H1 (cell line): Measurements from ENCODE around the gene NAPG. TPM values are rescaled to one million over a fixed set of nuclear protein-coding genes. Genes with fewer than 3 reads are reported as not detected.

Experiments used
- polyA plus RNA-seq, 7 experiments: library from polyadenylated mRNA; depleted of rRNA in 3 of 7; stranded (reverse) in 5 of 7; unstranded in 2 of 7; fragments of >200 nt in 5 of 7; fragments of 200-250 nt in 2 of 7; gene quantifications; 1 replicate in 5 of 7; 2 replicates in 1 of 7; 4 replicates in 1 of 7; pipeline versions ENCODE4 v1.2.1 to v1.2.3, GENCODE V29; 2011 to 2013; ENCODE audit warnings: missing spikeins in 2 of 7, mixed read lengths in 2 of 7
- total RNA-seq: library from RNA; stranded (reverse); fragmentation: NEBNext Ultra II Directional; extraction: Animal tissue kit (Norgen Biotek cat#: 25700); gene quantifications from 2 replicates; pipeline ENCODE4 v1.2.1, GENCODE V29; 2021
- TF ChIP-seq, protein P1 (sequence below), 3 experiments: IDR thresholded peaks; 1 replicate in 2 of 3; 2 replicates in 1 of 3; pipeline versions ENCODE4 v1.5.1 to v1.6.1; 2011; ENCODE audit warnings: low read length in 3 of 3, mild to moderate bottlenecking in 3 of 3, inconsistent platforms in 2 of 3, low read depth in 1 of 3, moderate library complexity in 1 of 3; ENCODE audit not compliant: insufficient read depth in 1 of 3; ENCODE audit errors: control extremely low read depth in 1 of 3

Gene NAPG
- total and polyA plus RNA-seq, 2 of the 8 experiments (the other 6 are each of a cell fraction or from before 2014, with no cell fraction given), result 8.0 to 23.5 TPM

DNA sequence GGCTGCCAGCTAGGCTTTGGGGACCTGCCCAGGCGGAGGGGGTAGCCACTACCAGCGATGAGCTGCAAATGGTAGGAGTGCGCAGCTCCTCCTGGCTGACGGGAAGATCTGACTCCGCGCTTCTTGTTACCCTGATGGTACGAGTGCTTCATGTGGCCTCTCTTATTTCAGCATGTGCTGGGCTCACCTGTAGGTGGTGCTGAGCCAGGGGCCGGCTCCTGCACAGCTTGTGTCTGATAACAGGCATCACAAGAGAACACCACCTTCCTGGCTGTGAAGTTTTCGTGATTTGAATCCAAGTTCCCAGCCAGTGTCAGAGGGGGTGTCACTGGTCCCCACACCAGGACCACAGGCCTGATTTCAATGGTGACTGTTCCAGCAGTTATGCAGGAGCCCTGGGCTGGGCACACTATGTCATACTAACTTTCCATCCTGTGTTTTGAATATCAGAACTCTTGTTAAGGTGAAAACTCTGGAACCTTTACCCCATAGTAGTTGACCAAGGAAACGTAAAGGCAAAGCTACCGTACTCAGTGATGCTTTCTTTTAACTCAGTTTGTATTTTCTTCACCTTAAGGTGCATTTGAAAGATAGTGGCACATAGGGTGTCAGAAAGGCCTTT lies 43.4 kb upstream of the NAPG start (continued):
- TF ChIP-seq, protein P1, sequence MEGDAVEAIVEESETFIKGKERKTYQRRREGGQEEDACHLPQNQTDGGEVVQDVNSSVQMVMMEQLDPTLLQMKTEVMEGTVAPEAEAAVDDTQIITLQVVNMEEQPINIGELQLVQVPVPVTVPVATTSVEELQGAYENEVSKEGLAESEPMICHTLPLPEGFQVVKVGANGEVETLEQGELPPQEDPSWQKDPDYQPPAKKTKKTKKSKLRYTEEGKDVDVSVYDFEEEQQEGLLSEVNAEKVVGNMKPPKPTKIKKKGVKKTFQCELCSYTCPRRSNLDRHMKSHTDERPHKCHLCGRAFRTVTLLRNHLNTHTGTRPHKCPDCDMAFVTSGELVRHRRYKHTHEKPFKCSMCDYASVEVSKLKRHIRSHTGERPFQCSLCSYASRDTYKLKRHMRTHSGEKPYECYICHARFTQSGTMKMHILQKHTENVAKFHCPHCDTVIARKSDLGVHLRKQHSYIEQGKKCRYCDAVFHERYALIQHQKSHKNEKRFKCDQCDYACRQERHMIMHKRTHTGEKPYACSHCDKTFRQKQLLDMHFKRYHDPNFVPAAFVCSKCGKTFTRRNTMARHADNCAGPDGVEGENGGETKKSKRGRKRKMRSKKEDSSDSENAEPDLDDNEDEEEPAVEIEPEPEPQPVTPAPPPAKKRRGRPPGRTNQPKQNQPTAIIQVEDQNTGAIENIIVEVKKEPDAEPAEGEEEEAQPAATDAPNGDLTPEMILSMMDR (IDR thresholded peaks at IDR 0.05; ENCODE audit: control extremely low read depth in 1 of 3, insufficient read depth in 1 of 3, low read depth in 1 of 3, low read length in 3 of 3), result peak; percentile 15 to 43 (median 25); a peak in 2 of 4 replicates
